NCI-H1092 treated with DMSO at 0.1 percent for 48 hours (cell line): ENCODE data around the gene LZTR1.

Experiments used
- DNase-seq: peaks from one replicate; lab custom pipeline; 2025; lab: John Stamatoyannopoulos, UW

LZTR1 gene

DNA sequence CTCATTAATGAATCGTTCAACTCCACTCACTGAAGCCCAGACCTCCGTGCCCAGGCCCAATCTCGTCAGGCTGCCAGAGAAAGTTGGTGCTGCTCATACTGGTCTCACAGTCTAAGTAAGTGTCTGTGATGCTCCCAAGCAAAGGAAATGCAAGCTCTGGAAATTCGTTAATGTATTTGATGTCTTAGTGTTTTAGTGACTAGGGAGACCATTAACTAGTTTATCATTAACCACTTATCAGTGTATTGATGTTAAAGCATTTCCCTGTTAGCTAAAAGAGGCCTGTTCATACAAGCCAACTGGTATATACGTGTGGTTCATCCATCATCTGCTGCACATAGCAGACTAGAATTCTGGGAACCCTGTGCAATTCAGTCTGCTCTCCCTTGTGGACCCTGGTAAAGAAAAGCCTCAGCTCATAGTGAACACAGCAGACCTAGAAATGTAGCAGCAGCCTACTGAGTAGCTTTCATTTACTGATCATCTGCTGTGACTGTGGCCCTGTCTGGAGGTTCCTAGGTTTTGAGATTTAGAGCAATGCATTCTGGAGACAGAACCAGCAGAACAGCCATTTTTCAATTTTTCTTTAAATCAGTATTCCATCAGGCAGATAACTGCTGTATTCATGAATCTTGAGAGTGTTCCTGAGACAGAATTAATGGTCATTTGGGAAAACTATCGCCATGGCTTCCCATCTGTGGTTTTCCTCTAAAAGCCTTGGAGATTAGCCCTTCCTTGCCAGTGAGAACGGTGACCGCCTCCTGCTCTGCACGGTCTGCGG lies 30.8 kb upstream of the LZTR1 start:
- DNase-seq = no peak

- no peak for DNase-seq
These were observed 30.1 kb upstream of the LZTR1 start for GRCh38 chr22:20951932-20952380.

DNA sequence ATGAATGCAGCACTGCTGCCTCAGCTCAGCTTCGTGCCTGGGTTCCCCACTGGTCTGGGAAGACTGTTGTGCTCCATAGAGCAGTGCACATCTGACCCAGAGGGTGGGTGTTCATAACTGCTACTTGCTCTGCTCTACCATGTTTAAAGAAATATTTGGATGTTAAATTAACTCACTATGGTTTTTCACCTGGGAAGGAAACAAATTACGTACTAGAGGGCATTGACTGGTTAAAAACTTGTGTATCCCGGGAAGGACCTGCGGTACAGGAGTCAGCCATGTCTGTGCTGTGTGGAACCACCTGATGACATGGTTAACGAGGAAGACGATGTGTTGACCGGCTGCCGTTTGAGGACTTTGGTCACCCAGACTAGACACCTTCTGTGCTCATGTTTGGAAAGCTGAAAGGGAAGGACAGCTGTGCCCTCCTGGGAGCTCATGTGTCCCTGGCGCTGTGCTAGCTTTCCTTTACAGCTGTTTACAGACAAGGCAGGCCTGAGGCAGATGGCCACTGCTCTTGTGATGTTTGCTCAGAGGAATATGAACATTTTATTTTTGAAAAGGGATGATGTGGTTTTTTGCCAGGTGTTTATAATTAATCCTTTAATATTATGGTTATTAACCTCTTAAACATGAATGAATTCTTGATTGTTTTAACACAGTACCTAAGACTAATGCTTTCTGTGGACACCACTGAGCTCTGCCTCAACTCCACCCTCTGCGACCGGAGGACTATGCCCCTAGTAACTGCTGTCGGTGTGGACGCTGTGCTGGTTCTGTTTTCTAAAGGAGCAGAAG lies 29.4 kb upstream of the LZTR1 start:
- DNase-seq = no peak

- DNase-seq = no peak
These were observed 28.8 kb upstream of the LZTR1 start for GRCh38 chr22:20953342-20953608.

DNA sequence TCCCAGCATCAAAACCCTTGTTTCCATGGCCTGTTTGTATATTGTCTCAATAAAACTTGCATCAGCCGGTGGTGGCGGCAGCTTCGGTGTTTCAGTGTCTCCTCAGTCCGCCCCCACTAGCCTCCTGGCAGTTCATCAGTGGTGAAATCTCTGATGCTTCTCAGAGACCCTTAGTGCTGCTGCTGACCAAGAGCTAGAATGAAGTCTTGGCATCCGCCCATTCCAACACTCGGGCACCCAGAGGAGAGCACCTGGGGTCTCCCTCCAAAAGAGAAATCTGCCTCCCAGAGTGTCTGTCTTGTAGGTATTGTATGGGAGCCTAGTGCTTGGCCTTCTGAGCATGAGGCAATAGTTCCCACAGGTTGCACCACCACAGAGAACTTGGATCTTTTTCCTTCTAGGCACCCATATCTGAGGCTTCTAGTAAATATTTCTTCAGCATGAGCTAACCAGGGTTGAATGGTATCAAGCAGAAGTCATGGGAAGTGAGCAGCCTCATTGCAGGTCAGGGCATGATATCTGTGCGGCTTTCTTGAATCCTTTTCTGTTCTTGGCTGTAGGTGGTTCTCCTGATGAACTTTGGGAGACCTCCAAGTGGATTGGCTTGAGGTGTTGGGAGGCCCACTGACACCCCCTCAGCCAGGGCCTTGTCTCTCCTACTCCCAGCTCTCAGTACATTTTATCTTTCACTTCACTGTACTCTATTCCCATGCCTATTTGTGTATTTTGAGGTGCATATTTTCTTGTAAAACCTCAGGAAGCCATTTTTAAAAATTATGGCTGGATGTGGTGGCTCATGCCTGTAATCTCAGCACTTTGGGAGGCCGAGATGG lies 28.2 kb upstream of the LZTR1 start:
- no peak for DNase-seq

DNA sequence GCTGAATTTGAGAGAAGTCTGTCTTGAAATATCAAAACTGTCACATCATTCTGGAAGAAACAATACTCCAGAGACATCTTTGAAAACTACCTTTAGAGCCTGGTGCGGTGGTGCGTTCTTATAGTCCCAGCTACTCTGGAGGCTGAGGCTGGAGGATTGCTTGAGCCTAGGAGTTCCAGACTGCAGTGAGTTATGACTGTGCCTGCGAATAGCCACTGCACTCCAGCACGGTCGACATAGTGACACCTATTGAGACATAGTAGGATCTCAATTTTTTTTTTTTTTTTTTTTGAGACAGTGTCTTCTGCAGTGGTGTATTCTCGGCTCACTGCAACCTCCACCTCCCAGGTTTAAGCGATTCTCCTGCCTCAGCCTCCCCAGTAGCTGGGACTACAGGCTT lies 26.5 kb upstream of the LZTR1 start:
- DNase-seq = no peak

GRCh38 chr22:20956258-20957101 lies 25.6 kb upstream of the LZTR1 start:
- no peak for DNase-seq

DNA sequence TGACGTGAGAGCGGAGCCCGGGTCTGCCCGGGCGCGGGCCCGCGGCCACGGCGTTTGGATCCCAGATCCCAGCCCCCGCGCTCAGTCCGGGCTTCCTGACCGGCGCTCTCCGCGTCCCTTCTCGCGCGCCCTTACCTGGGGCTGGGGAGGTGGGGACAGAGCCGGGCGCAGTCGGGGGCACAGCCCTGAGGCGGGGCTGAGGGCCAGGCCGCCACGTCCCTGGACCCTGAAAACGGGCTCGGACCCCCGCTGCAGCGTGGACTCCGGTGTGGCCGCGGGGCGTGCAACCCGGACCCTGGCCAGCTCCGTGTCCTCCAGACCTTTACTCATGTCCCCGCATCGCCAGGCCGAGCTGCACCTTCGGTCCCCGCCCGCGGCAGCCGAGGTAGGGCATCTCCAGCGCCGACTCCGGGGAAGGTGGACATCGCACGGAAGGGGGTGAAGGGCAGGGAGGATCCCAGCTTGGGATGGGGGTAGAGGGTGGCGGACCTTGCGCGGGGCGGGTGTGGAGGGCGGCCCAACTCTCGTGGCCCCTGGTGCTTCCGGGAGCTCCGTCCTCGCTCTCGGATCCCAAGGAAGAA lies 24.9 kb upstream of the LZTR1 start:
- DNase-seq = no peak

GRCh38 chr22:20957683-20958431 lies 24.2 kb upstream of the LZTR1 start:
- no peak for DNase-seq

- no peak for DNase-seq
These were observed 22.3 kb upstream of the LZTR1 start for GRCh38 chr22:20959578-20960461.

DNA sequence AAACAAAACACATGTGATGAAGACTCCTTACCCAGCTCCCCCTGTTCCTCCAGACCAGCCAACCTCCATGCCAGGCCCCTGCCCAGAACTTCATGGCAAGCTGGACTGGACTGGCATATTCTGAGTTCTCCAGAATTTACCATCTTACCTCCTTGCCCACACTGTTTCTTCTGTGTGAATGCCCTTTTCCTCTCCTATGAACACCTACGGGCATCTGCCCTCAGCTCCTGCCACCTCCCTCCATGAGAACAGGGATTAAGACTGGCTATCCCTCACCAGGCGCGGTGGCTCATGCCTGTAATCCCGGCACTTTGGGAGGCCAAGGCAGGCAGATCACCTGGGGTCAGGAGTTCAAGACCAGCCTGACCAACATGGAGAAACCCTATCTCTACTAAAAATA lies 21.5 kb upstream of the LZTR1 start:
- no peak for DNase-seq

GRCh38 chr22:20962491-20962945 lies 19.6 kb upstream of the LZTR1 start:
- no peak for DNase-seq

DNA sequence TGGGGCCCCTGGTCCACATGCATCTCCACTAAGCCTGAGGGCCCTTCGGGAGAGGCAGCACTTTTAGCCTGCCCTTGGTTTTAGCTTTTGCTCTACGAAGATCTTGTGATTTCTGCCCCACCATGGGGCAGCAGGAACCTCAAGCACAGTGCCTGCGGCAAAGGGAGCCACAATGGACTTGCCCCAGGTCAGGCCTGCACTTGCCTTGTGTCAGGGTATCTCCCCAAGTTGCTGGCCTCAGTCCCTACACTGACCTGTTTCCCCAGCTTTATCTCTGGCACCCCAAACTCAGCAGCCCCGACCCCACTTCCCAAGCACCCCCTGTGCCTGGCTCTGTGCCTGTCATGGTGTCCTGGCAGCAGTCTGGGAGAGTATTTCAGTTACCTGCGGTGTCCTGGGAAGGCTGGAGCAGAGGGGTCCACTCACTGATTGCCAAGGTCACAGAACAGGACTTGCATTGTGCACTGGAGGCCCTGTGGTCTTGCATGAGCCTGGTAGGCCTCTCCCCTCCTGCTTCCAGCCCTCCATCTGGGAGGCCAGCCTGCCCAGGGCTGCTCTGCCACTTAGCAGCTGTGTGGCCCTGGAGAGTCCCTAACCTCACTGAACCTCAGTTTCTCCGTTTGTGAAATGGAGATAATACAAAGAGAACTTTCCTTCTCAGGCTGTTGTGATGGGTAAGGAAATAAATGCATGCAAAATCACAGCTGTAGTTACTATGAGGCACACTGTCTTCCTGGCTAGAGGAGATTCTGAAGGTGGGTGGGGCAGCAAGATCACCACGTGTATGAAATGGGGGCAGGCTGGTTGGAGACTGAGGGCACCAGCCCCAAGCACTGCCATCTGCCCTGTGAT lies 18.7 kb upstream of the LZTR1 start:
- DNase-seq = no peak

- DNase-seq = no peak
These were observed 17.9 kb upstream of the LZTR1 start for GRCh38 chr22:20964090-20964798.

DNA sequence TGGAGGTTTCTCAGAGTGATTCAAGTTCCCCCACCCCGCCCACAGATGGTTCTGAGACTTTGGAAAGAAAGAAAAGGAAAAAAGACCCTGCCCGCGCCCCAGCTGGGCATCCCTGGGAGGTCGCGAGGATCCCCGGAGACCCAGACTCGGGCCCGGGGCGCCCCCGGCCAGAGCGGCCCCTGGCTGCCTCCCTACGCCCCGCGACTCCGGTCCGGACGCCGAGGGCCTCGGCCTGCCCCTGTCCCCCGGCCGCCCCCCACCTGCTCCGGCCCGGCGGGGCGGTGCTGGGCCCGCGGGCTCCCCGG lies 17.3 kb upstream of the LZTR1 start:
- no peak for DNase-seq

- no peak for DNase-seq
These were observed 16.8 kb upstream of the LZTR1 start for GRCh38 chr22:20965104-20965887.
